ENCODE data around the gene TRIO. TPM values are rescaled to one million over a fixed set of nuclear protein-coding genes. Genes with fewer than 3 reads are reported as not detected.

TRIO gene
- total RNA-seq, 4 donors from 2014 or later = 112 to 155 (median 145) TPM

- no peaks in the 10 kb centered on the region for H3K9me3 ChIP-seq
- TF ChIP-seq CTCF (IDR thresholded peaks at IDR 0.05) = no peak
- TF ChIP-seq EP300 (IDR thresholded peaks at IDR 0.05) = no peak
- TF ChIP-seq POLR2A (IDR thresholded peaks at IDR 0.05; ENCODE audit: low read depth) = no peak
- TF ChIP-seq POLR2AphosphoS5 (IDR thresholded peaks at IDR 0.05) = no peak
- no peaks in the 10 kb centered on the region for H3K27me3 ChIP-seq
- DNase-seq (ENCODE audit: extremely low spot score) = no peak
- 93% methylated on average over 6 of the region's 6 CpGs for WGBS
- no peaks in the 10 kb centered on the region for H3K36me3 ChIP-seq
- intact Hi-C loops (cut with DNase I) = no loop called here
- H3K4me3 ChIP-seq = no peak overlapping the region
- no peak overlapping the region for H3K27ac ChIP-seq (replicated peaks in 1 of 4)
- peaks cover 37 to 80% (median 62%) of the 10 kb centered on the region in 4 donors for H3K4me1 ChIP-seq
Observed at GRCh38 chr5:14226554-14226953, 83.4 kb downstream of the TRIO start.

GRCh38 chr5:14226992-14227391 lies 83.8 kb downstream of the TRIO start:
- intact Hi-C loops (cut with DNase I) = no loop called here
- Histone ChIP-seq H3K4me1 (peaks cover 37 to 76% (median 59%) of the 10 kb centered on the region in 4 donors), H3K36me3 (no peaks in the 10 kb centered on the region), H3K27ac (replicated peaks in 1 of 4) (no peak overlapping the region), H3K27me3 (no peaks in the 10 kb centered on the region), H3K9me3 (no peaks in the 10 kb centered on the region), H3K4me3 (no peak overlapping the region)
- no peak for DNase-seq (ENCODE audit: extremely low spot score)
- TF ChIP-seq POLR2AphosphoS5 (IDR thresholded peaks at IDR 0.05) = no peak
- no peak for TF ChIP-seq POLR2A (IDR thresholded peaks at IDR 0.05; ENCODE audit: low read depth)
- TF ChIP-seq CTCF (IDR thresholded peaks at IDR 0.05) = no peak
- TF ChIP-seq EP300 (IDR thresholded peaks at IDR 0.05) = no peak
- 78% methylated on average over 8 of the region's 8 CpGs for WGBS

- intact Hi-C loops (cut with DNase I) = no loop called here
- Histone ChIP-seq H3K27me3 (no peaks in the 10 kb centered on the region), H3K4me3 (no peak overlapping the region), H3K4me1 (peaks cover 37 to 77% (median 59%) of the 10 kb centered on the region in 4 donors), H3K36me3 (no peaks in the 10 kb centered on the region), H3K9me3 (no peaks in the 10 kb centered on the region), H3K27ac (replicated peaks in 1 of 4) (no peak overlapping the region)
- DNase-seq (ENCODE audit: extremely low spot score) = no peak
- no peak for TF ChIP-seq CTCF (IDR thresholded peaks at IDR 0.05)
- TF ChIP-seq EP300 (IDR thresholded peaks at IDR 0.05) = no peak
- no peak for TF ChIP-seq POLR2A (IDR thresholded peaks at IDR 0.05; ENCODE audit: low read depth)
- TF ChIP-seq POLR2AphosphoS5 (IDR thresholded peaks at IDR 0.05) = no peak
- WGBS = 50% methylated on average over 3 of the region's 3 CpGs
Observed at GRCh38 chr5:14227513-14227912, 84.4 kb downstream of the TRIO start.

- TF ChIP-seq POLR2A (IDR thresholded peaks at IDR 0.05; ENCODE audit: low read depth) = no peak
- no peak for TF ChIP-seq POLR2AphosphoS5 (IDR thresholded peaks at IDR 0.05)
- no peak for TF ChIP-seq CTCF (IDR thresholded peaks at IDR 0.05)
- no peak for TF ChIP-seq EP300 (IDR thresholded peaks at IDR 0.05)
- H3K27me3 ChIP-seq = no peaks in the 10 kb centered on the region
- H3K4me1 ChIP-seq = peaks cover 32 to 72% (median 54%) of the 10 kb centered on the region in 4 donors
- no peak for DNase-seq (ENCODE audit: extremely low spot score)
- no peak overlapping the region for H3K27ac ChIP-seq (replicated peaks in 1 of 4)
- intact Hi-C loops (cut with DNase I) = no loop called here
- no peaks in the 10 kb centered on the region for H3K36me3 ChIP-seq
- WGBS = 93% methylated on average over 6 of the region's 6 CpGs
- H3K4me3 ChIP-seq = no peak overlapping the region
- no peaks in the 10 kb centered on the region for H3K9me3 ChIP-seq
Observed at GRCh38 chr5:14228219-14228618, 85.1 kb downstream of the TRIO start.

GRCh38 chr5:14229181-14229580 lies 86.0 kb downstream of the TRIO start:
- H3K27me3 ChIP-seq = no peaks in the 10 kb centered on the region
- TF ChIP-seq EP300 (IDR thresholded peaks at IDR 0.05) (no peak), CTCF (IDR thresholded peaks at IDR 0.05) (no peak), POLR2A (IDR thresholded peaks at IDR 0.05; ENCODE audit: low read depth) (no peak), POLR2AphosphoS5 (IDR thresholded peaks at IDR 0.05) (no peak)
- H3K36me3 ChIP-seq = no peaks in the 10 kb centered on the region
- intact Hi-C loops (cut with DNase I) = no loop called here
- no peak overlapping the region for H3K4me3 ChIP-seq
- no peak overlapping the region for H3K27ac ChIP-seq (replicated peaks in 1 of 4)
- no peaks in the 10 kb centered on the region for H3K9me3 ChIP-seq
- 82% methylated on average over 1 of the region's 1 CpG for WGBS
- peaks cover 24 to 78% (median 55%) of the 10 kb centered on the region in 4 donors for H3K4me1 ChIP-seq
- no peak for DNase-seq (ENCODE audit: extremely low spot score)
